SK-N-SH (cell line): ENCODE results near the gene CD300LG. TPM values are rescaled to one million over a fixed set of nuclear protein-coding genes. Genes with fewer than 3 reads are reported as not detected.

Experiments
- CTCF ChIA-PET: fragments of 300-600, 350-600 bp; formaldehyde crosslinking; extraction: SDS; loops from one replicate; lab custom pipeline; 2021; lab: Yijun Ruan, JAX
- POLR2A ChIA-PET: fragments of 350-600 bp; sonication (Branson Sonifier 250); formaldehyde crosslinking; extraction: SDS; loops from one replicate; lab custom pipeline; 2020; ENCODE audit warnings: antibody characterized with exemption, inconsistent platforms; lab: Yijun Ruan, JAX
- DNase-seq: peaks from one replicate; pipeline ENCODE4 v3.0.0; 2012
- H2AFZ ChIP-seq: fragments of 200-600 bp; sonication (generic); 2 replicates; pipeline ENCODE4 v1.8.1; 2016; ENCODE audit warnings: antibody characterized with exemption, mild to moderate bottlenecking, low read depth
- H3F3A ChIP-seq: fragments of 200-600 bp; sonication (generic); replicated peaks from 2 replicates; pipeline ENCODE3; 2016; ENCODE audit warnings: antibody characterized with exemption, mild to moderate bottlenecking; ENCODE audit not compliant: insufficient read depth
- H3K27ac ChIP-seq, 2 experiments: fragments of 200-500 bp in 1 of 2; fragments of 200-600 bp in 1 of 2; sonication (Bioruptor generic) in 1 of 2; sonication (generic), shearing (Covaris generic) in 1 of 2; 2 replicates each; pipeline versions ENCODE4 v1.5.1 to v1.6.1; 2014 to 2016; ENCODE audit warnings: low read depth in 2 of 2, inconsistent platforms in 1 of 2, low read length in 1 of 2, mild to moderate bottlenecking in 1 of 2, mixed read lengths in 1 of 2
- H3K27me3 ChIP-seq: fragments of 200-600 bp; sonication (generic), shearing (Covaris generic); 2 replicates; pipeline ENCODE4 v1.6.1; 2016; ENCODE audit warnings: mixed run types; ENCODE audit not compliant: insufficient read depth
- H3K36me3 ChIP-seq, 2 experiments: fragments of 200-500 bp in 1 of 2; fragments of 200-600 bp in 1 of 2; sonication (Bioruptor generic) in 1 of 2; sonication (generic) in 1 of 2; replicated peaks in 1 of 2; 2 replicates each; pipeline versions ENCODE3 to v1.5.1; 2014 to 2016; ENCODE audit warnings: low read length in 1 of 2, mild to moderate bottlenecking in 1 of 2; ENCODE audit not compliant: insufficient read depth in 2 of 2, control insufficient read depth in 1 of 2
- H3K4me1 ChIP-seq, 2 experiments: fragments of 200-500 bp in 1 of 2; fragments of 200-600 bp in 1 of 2; sonication (Bioruptor generic) in 1 of 2; sonication (generic), shearing (Covaris generic) in 1 of 2; 2 replicates each; pipeline versions ENCODE4 v1.5.1 to v1.6.1; 2014 to 2016; ENCODE audit warnings: low read depth in 1 of 2, low read length in 1 of 2, mixed run types in 1 of 2; ENCODE audit not compliant: insufficient read depth in 2 of 2, control insufficient read depth in 1 of 2
- H3K4me2 ChIP-seq: fragments of 200-600 bp; sonication (generic), shearing (Covaris generic); 2 replicates; pipeline ENCODE4 v1.6.1; 2017; ENCODE audit warnings: mixed run types
- H3K4me3 ChIP-seq, 2 experiments: fragments of 200-500 bp in 1 of 2; fragments of 200-600 bp in 1 of 2; sonication (Bioruptor generic) in 1 of 2; sonication (generic), shearing (Covaris generic) in 1 of 2; 2 replicates each; pipeline versions ENCODE4 v1.5.1 to v1.8.1; 2014 to 2016; ENCODE audit warnings: low read depth in 2 of 2, inconsistent platforms in 1 of 2, low read length in 1 of 2, mild to moderate bottlenecking in 1 of 2, mixed read lengths in 1 of 2, moderate library complexity in 1 of 2
- H3K79me2 ChIP-seq: fragments of 200-600 bp; sonication (generic); 2 replicates; pipeline ENCODE4 v1.8.1; 2017; ENCODE audit warnings: mild to moderate bottlenecking; ENCODE audit not compliant: insufficient read depth
- H3K9ac ChIP-seq: fragments of 200-600 bp; sonication (generic); 2 replicates; pipeline ENCODE4 v1.6.1; 2017; ENCODE audit warnings: mixed run types
- H3K9me2 ChIP-seq: fragments of 200-600 bp; sonication (generic); 2 replicates; pipeline ENCODE4 v1.6.1; 2017; ENCODE audit warnings: mixed run types
- H3K9me3 ChIP-seq: fragments of 200-600 bp; sonication (generic); 2 replicates; pipeline ENCODE4 v1.6.1; 2017; ENCODE audit warnings: mixed run types, mild to moderate bottlenecking, moderate library complexity
- H4K20me1 ChIP-seq: fragments of 200-600 bp; sonication (generic); 2 replicates; pipeline ENCODE4 v1.6.1; 2017; ENCODE audit warnings: mild to moderate bottlenecking, mixed run types; ENCODE audit not compliant: insufficient read depth
- FOSL2 ChIP-seq: IDR thresholded peaks from 2 replicates; pipeline ENCODE4 v1.4.0; 2012; ENCODE audit warnings: low read depth, mild to moderate bottlenecking, moderate library complexity, borderline replicate concordance
- JUND ChIP-seq: IDR thresholded peaks from 2 replicates; pipeline ENCODE4 v1.4.0; 2012
- MEF2A ChIP-seq: IDR thresholded peaks from 2 replicates; pipeline ENCODE4 v1.4.0; 2012; ENCODE audit warnings: low read depth, borderline replicate concordance
- MXI1 ChIP-seq: IDR thresholded peaks from 2 replicates; pipeline ENCODE4 v1.6.1; 2012; ENCODE audit warnings: mild to moderate bottlenecking, low read depth, low read length, improper control_type of control experiment
- NFIC ChIP-seq: IDR thresholded peaks from 2 replicates; pipeline ENCODE4 v1.4.0; 2012; ENCODE audit warnings: borderline replicate concordance
- NRF1 ChIP-seq: IDR thresholded peaks from 2 replicates; pipeline ENCODE4 v1.6.1; 2012; ENCODE audit warnings: low read depth, mild to moderate bottlenecking, low read length
- POLR2AphosphoS5 ChIP-seq: IDR thresholded peaks from 2 replicates; pipeline ENCODE4 v1.6.1; 2012; ENCODE audit warnings: low read depth, low read length
- RAD21 ChIP-seq: IDR thresholded peaks from 2 replicates; pipeline ENCODE4 v1.6.1; 2012; ENCODE audit warnings: mild to moderate bottlenecking, low read length
- RCOR1 ChIP-seq: fragments of 150-350 bp; IDR thresholded peaks from 2 replicates; pipeline ENCODE4 v1.6.1; 2017; ENCODE audit warnings: antibody characterized with exemption, low read length
- RXRA ChIP-seq: IDR thresholded peaks from 2 replicates; pipeline ENCODE4 v1.4.0; 2012; ENCODE audit warnings: low read depth, mild to moderate bottlenecking, borderline replicate concordance
- TCF12 ChIP-seq: IDR thresholded peaks from 2 replicates; pipeline ENCODE4 v1.4.0; 2012
- YY1 ChIP-seq: IDR thresholded peaks from 2 replicates; pipeline ENCODE4 v1.4.0; 2012; ENCODE audit warnings: low read depth, mild to moderate bottlenecking
- WGBS: methylation state at CpG from one replicate; pipeline ENCODE4 v1.1.6; 2017; ENCODE audit warnings: low lambda C conversion rate; 5-methylcytosine and 5-hydroxymethylcytosine counted together
- polyA plus RNA-seq, 3 experiments: library from polyadenylated mRNA; depleted of rRNA; stranded (reverse); fragments of >200 nt; gene quantifications; 2 replicates each; pipeline ENCODE4 v1.2.3, GENCODE V29; 2012
- TF ChIP-seq, protein P1 (sequence below): IDR thresholded peaks from 2 replicates; pipeline ENCODE4 v1.4.0; 2012; ENCODE audit warnings: low read depth
- TF ChIP-seq, protein P2 (sequence below): IDR thresholded peaks from 2 replicates; pipeline ENCODE4 v1.4.0; 2012; ENCODE audit warnings: low read depth, borderline replicate concordance
- TF ChIP-seq, protein P3 (sequence below): fragments of 150-350 bp; IDR thresholded peaks from 2 replicates; pipeline ENCODE4 v1.6.1; 2017; ENCODE audit warnings: antibody characterized with exemption, low read length, low read depth, borderline replicate concordance
- TF ChIP-seq, protein P4 (sequence below): fragments of 200-600 bp; sonication (generic); IDR thresholded peaks from 2 replicates; pipeline ENCODE4 v1.6.1; 2017; ENCODE audit warnings: antibody characterized with exemption, mild to moderate bottlenecking, moderate library complexity
- TF ChIP-seq, protein P5 (sequence below): IDR thresholded peaks from 2 replicates; pipeline ENCODE4 v1.6.1; 2012; ENCODE audit warnings: mild to moderate bottlenecking, low read depth, low read length, moderate library complexity
- TF ChIP-seq, protein P6 (sequence below): fragments of 150-350 bp; IDR thresholded peaks from 2 replicates; pipeline ENCODE4 v1.6.1; 2016; ENCODE audit warnings: mild to moderate bottlenecking, low read depth, low read length

Gene CD300LG
- polyA plus RNA-seq, 1 of the 3 experiments (the other 2 are of a cell fraction): not detected

DNA sequence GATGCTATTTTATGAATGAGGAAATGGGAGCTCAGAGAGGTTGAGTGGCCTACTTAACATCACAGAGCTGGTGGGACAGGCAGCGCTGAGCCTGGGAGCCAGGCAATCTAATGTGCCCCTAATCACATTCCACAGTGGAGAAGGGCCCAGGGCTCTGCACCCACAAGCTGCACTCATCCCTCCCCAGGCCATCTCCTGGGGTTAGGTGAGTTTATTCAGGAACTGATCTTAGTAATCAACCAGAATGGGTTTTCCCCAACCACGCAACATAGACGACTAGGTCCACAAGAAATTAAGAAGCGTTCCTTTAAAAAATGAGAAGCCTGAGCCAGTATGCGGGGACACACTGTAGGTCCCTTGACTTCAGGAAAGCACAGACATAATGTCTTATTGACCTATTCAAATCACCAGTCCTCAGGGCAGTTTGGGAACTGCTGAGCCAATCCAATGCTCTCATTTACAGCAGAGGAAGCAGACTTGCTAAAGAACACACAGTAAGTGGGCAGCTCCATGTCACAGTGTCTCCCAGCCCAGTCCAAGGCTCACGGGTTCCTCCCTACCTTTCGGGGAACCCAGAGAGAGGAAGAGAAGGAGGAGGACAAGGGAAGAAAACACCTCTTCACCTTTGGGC is 16.4 kb upstream of the CD300LG start (continued):
- TF ChIP-seq RXRA: no peak
- TF ChIP-seq JUND: no peak
- TF ChIP-seq TCF12: no peak
- TF ChIP-seq, protein P1, sequence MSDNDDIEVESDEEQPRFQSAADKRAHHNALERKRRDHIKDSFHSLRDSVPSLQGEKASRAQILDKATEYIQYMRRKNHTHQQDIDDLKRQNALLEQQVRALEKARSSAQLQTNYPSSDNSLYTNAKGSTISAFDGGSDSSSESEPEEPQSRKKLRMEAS: no peak
- TF ChIP-seq MEF2A: no peak
- TF ChIP-seq, protein P2, sequence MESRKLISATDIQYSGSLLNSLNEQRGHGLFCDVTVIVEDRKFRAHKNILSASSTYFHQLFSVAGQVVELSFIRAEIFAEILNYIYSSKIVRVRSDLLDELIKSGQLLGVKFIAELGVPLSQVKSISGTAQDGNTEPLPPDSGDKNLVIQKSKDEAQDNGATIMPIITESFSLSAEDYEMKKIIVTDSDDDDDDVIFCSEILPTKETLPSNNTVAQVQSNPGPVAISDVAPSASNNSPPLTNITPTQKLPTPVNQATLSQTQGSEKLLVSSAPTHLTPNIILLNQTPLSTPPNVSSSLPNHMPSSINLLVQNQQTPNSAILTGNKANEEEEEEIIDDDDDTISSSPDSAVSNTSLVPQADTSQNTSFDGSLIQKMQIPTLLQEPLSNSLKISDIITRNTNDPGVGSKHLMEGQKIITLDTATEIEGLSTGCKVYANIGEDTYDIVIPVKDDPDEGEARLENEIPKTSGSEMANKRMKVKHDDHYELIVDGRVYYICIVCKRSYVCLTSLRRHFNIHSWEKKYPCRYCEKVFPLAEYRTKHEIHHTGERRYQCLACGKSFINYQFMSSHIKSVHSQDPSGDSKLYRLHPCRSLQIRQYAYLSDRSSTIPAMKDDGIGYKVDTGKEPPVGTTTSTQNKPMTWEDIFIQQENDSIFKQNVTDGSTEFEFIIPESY: no peak
- TF ChIP-seq MXI1: no peak
- TF ChIP-seq, protein P3, sequence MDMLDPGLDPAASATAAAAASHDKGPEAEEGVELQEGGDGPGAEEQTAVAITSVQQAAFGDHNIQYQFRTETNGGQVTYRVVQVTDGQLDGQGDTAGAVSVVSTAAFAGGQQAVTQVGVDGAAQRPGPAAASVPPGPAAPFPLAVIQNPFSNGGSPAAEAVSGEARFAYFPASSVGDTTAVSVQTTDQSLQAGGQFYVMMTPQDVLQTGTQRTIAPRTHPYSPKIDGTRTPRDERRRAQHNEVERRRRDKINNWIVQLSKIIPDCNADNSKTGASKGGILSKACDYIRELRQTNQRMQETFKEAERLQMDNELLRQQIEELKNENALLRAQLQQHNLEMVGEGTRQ: no peak
- no peak for TF ChIP-seq RCOR1
- TF ChIP-seq YY1: no peak

DNA sequence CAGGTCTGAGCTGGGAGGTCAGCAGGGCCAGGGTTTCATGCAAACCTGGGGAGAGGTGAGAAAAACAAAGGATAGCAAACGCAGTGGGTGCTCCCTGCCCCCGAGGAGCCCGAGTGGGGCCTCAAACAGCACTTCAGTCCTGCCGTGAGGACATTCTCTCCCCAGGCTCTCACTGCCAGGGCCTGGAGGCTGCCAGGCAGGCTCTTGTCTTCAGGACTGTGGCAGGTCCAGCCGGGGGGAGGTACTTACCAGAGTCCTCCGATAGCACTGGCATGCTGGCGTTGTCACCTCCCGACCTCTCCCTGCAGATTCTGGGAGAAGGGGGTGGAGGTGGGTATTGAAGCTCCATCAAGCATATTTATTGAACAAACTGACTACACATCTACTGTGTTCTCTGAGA is 15.3 kb upstream of the CD300LG start:
- H4K20me1 ChIP-seq: no peaks in the 10 kb centered on the region
- no peaks in the 10 kb centered on the region for H3K9me2 ChIP-seq
- CTCF ChIA-PET: interaction anchor here (1.0 to 3.7 kb wide), 4 partner anchors 8 to 47 kb away, joined by 3 to 33 read pairs (median 4); partner anchors contain the start of gene CD300LG
- no peak for DNase-seq
- H3F3A ChIP-seq: no peaks in the 10 kb centered on the region
- H3K4me1 ChIP-seq: peaks cover 0 to 9% of the 10 kb centered on the region in 2 experiments; a peak in 1 of 4 replicates
- no peaks in the 10 kb centered on the region for H3K9me3 ChIP-seq
- WGBS: 100% methylated on average over 3 of the region's 8 CpGs
- H3K9ac ChIP-seq: no peak overlapping the region
- H3K27me3 ChIP-seq: no peaks in the 10 kb centered on the region
- peaks cover 9 to 30% of the 10 kb centered on the region in 2 experiments for H3K36me3 ChIP-seq
- H3K27ac ChIP-seq: no peak overlapping the region
- peaks cover 10% of the 10 kb centered on the region; the same call in 1 of the 2 replicates for H3K79me2 ChIP-seq
- H2AFZ ChIP-seq: no peak overlapping the region
- POLR2A ChIA-PET: no interaction called here
- peak overlapping the region; percentile 93; the same call in 1 of the 2 replicates for H3K4me2 ChIP-seq
- H3K4me3 ChIP-seq: no peak overlapping the region
- TF ChIP-seq, protein P2: no peak
- TF ChIP-seq JUND: no peak
- no peak for TF ChIP-seq RAD21
- no peak for TF ChIP-seq MXI1
- TF ChIP-seq, protein P4, sequence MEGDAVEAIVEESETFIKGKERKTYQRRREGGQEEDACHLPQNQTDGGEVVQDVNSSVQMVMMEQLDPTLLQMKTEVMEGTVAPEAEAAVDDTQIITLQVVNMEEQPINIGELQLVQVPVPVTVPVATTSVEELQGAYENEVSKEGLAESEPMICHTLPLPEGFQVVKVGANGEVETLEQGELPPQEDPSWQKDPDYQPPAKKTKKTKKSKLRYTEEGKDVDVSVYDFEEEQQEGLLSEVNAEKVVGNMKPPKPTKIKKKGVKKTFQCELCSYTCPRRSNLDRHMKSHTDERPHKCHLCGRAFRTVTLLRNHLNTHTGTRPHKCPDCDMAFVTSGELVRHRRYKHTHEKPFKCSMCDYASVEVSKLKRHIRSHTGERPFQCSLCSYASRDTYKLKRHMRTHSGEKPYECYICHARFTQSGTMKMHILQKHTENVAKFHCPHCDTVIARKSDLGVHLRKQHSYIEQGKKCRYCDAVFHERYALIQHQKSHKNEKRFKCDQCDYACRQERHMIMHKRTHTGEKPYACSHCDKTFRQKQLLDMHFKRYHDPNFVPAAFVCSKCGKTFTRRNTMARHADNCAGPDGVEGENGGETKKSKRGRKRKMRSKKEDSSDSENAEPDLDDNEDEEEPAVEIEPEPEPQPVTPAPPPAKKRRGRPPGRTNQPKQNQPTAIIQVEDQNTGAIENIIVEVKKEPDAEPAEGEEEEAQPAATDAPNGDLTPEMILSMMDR: no peak
- TF ChIP-seq POLR2AphosphoS5: no peak
- TF ChIP-seq MEF2A: no peak
- TF ChIP-seq, protein P5, sequence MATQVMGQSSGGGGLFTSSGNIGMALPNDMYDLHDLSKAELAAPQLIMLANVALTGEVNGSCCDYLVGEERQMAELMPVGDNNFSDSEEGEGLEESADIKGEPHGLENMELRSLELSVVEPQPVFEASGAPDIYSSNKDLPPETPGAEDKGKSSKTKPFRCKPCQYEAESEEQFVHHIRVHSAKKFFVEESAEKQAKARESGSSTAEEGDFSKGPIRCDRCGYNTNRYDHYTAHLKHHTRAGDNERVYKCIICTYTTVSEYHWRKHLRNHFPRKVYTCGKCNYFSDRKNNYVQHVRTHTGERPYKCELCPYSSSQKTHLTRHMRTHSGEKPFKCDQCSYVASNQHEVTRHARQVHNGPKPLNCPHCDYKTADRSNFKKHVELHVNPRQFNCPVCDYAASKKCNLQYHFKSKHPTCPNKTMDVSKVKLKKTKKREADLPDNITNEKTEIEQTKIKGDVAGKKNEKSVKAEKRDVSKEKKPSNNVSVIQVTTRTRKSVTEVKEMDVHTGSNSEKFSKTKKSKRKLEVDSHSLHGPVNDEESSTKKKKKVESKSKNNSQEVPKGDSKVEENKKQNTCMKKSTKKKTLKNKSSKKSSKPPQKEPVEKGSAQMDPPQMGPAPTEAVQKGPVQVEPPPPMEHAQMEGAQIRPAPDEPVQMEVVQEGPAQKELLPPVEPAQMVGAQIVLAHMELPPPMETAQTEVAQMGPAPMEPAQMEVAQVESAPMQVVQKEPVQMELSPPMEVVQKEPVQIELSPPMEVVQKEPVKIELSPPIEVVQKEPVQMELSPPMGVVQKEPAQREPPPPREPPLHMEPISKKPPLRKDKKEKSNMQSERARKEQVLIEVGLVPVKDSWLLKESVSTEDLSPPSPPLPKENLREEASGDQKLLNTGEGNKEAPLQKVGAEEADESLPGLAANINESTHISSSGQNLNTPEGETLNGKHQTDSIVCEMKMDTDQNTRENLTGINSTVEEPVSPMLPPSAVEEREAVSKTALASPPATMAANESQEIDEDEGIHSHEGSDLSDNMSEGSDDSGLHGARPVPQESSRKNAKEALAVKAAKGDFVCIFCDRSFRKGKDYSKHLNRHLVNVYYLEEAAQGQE: no peak
- no peak for TF ChIP-seq NFIC
- TF ChIP-seq NRF1: no peak
- no peak for TF ChIP-seq FOSL2
- TF ChIP-seq, protein P6, sequence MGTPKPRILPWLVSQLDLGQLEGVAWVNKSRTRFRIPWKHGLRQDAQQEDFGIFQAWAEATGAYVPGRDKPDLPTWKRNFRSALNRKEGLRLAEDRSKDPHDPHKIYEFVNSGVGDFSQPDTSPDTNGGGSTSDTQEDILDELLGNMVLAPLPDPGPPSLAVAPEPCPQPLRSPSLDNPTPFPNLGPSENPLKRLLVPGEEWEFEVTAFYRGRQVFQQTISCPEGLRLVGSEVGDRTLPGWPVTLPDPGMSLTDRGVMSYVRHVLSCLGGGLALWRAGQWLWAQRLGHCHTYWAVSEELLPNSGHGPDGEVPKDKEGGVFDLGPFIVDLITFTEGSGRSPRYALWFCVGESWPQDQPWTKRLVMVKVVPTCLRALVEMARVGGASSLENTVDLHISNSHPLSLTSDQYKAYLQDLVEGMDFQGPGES: no peak
